ENCODE measurements around the gene ANKRD12.
"Not testable (repeated sequence)": the region's sequence is repeated elsewhere in the genome, so short reads cannot be mapped to it uniquely, and the experiment has no call there.

ANKRD12 gene

GRCh38 chr18:9239720-9240119 is 103.1 kb downstream of the ANKRD12 start:
- no peak for DNase-seq

GRCh38 chr18:9240270-9240669 is 103.7 kb downstream of the ANKRD12 start:
- DNase-seq = no peak

- no peak for DNase-seq
Measured at GRCh38 chr18:9243029-9243428, 106.4 kb downstream of the ANKRD12 start.

- no peak for DNase-seq
Measured at GRCh38 chr18:9244376-9244775, 107.8 kb downstream of the ANKRD12 start.

GRCh38 chr18:9248661-9249060 is 112.1 kb downstream of the ANKRD12 start:
- no peak for DNase-seq

GRCh38 chr18:9249254-9249653 is 112.7 kb downstream of the ANKRD12 start:
- DNase-seq = no peak

GRCh38 chr18:9259173-9259572 is 122.6 kb downstream of the ANKRD12 start:
- DNase-seq = no peak

GRCh38 chr18:9260388-9261380 is 124.1 kb downstream of the ANKRD12 start:
- DNase-seq = no peak

- DNase-seq = no peak
Measured at GRCh38 chr18:9263264-9263663, 126.7 kb downstream of the ANKRD12 start.

GRCh38 chr18:9264797-9265196 is 128.2 kb downstream of the ANKRD12 start:
- DNase-seq = not testable (repeated sequence)

- DNase-seq = no peak
Measured at GRCh38 chr18:9273221-9273620, 136.6 kb downstream of the ANKRD12 start.

- DNase-seq = no peak
Measured at GRCh38 chr18:9275890-9276289, 139.3 kb downstream of the ANKRD12 start.

GRCh38 chr18:9278028-9278427 is 141.4 kb downstream of the ANKRD12 start:
- DNase-seq = no peak

GRCh38 chr18:9280849-9281248 is 144.3 kb downstream of the ANKRD12 start:
- DNase-seq = no peak

- no peak for DNase-seq
Measured at GRCh38 chr18:9281780-9282179, 145.2 kb downstream of the ANKRD12 start.

- no peak for DNase-seq
Measured at GRCh38 chr18:9283791-9284190, 147.2 kb downstream of the ANKRD12 start.

GRCh38 chr18:9285604-9286003 is 149.0 kb downstream of the ANKRD12 start:
- no peak for DNase-seq

- no peak for DNase-seq
Measured at GRCh38 chr18:9287036-9287435, 150.5 kb downstream of the ANKRD12 start.

GRCh38 chr18:9289698-9290097 is 153.1 kb downstream of the ANKRD12 start:
- DNase-seq = no peak

GRCh38 chr18:9290156-9290555 is 153.6 kb downstream of the ANKRD12 start:
- DNase-seq = no peak

- no peak for DNase-seq
Measured at GRCh38 chr18:9292047-9292446, 155.5 kb downstream of the ANKRD12 start.

- no peak for DNase-seq
Measured at GRCh38 chr18:9293948-9294347, 157.4 kb downstream of the ANKRD12 start.

- no peak for DNase-seq
Measured at GRCh38 chr18:9296233-9297006, 159.8 kb downstream of the ANKRD12 start.

- no peak for DNase-seq
Measured at GRCh38 chr18:9297007-9297393, 160.4 kb downstream of the ANKRD12 start.
